BE2C (cell line): ENCODE results near the gene SURF6.
A peak's percentile ranks its signal among the peaks of the same experiment; 100 is the strongest.

Experiments used
- DNase-seq: peaks from one replicate; pipeline ENCODE4 v3.0.0-alpha.2; 2020
- H3K27me3 ChIP-seq: fragments of 250-450 bp; sonication (Bioruptor Pico); 2 replicates; pipeline ENCODE4 v1.5.1; 2020; ENCODE audit warnings: mild to moderate bottlenecking
- H3K36me3 ChIP-seq: fragments of 250-450 bp; sonication (Bioruptor Pico); 2 replicates; pipeline ENCODE4 v1.5.1; 2020; ENCODE audit warnings: mild to moderate bottlenecking
- H3K4me1 ChIP-seq: fragments of 250-450 bp; sonication (Bioruptor Pico); 2 replicates; pipeline ENCODE4 v1.5.1; 2020
- H3K4me3 ChIP-seq: 2 replicates; pipeline ENCODE4 v1.5.1; 2011; ENCODE audit warnings: low read depth, low read length
- H3K9me3 ChIP-seq: fragments of 250-450 bp; sonication (Bioruptor Pico); 2 replicates; pipeline ENCODE4 v1.5.1; 2020
- TF ChIP-seq, protein P1 (sequence below): IDR thresholded peaks from 2 replicates; pipeline ENCODE4 v1.5.1; 2012; ENCODE audit warnings: mild to moderate bottlenecking, low read depth, low read length

SURF6 gene

GRCh38 chr9:133361507-133362092 lies 25.6 kb upstream of the SURF6 start:
- Histone ChIP-seq H3K9me3 (no peaks in the 10 kb centered on the region), H3K4me3 (no peak overlapping the region), H3K4me1 (peaks cover 12% of the 10 kb centered on the region), H3K36me3 (peaks cover 82% of the 10 kb centered on the region), H3K27me3 (no peaks in the 10 kb centered on the region)
- TF ChIP-seq, protein P1, sequence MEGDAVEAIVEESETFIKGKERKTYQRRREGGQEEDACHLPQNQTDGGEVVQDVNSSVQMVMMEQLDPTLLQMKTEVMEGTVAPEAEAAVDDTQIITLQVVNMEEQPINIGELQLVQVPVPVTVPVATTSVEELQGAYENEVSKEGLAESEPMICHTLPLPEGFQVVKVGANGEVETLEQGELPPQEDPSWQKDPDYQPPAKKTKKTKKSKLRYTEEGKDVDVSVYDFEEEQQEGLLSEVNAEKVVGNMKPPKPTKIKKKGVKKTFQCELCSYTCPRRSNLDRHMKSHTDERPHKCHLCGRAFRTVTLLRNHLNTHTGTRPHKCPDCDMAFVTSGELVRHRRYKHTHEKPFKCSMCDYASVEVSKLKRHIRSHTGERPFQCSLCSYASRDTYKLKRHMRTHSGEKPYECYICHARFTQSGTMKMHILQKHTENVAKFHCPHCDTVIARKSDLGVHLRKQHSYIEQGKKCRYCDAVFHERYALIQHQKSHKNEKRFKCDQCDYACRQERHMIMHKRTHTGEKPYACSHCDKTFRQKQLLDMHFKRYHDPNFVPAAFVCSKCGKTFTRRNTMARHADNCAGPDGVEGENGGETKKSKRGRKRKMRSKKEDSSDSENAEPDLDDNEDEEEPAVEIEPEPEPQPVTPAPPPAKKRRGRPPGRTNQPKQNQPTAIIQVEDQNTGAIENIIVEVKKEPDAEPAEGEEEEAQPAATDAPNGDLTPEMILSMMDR = no peak
- no peak for DNase-seq

DNA sequence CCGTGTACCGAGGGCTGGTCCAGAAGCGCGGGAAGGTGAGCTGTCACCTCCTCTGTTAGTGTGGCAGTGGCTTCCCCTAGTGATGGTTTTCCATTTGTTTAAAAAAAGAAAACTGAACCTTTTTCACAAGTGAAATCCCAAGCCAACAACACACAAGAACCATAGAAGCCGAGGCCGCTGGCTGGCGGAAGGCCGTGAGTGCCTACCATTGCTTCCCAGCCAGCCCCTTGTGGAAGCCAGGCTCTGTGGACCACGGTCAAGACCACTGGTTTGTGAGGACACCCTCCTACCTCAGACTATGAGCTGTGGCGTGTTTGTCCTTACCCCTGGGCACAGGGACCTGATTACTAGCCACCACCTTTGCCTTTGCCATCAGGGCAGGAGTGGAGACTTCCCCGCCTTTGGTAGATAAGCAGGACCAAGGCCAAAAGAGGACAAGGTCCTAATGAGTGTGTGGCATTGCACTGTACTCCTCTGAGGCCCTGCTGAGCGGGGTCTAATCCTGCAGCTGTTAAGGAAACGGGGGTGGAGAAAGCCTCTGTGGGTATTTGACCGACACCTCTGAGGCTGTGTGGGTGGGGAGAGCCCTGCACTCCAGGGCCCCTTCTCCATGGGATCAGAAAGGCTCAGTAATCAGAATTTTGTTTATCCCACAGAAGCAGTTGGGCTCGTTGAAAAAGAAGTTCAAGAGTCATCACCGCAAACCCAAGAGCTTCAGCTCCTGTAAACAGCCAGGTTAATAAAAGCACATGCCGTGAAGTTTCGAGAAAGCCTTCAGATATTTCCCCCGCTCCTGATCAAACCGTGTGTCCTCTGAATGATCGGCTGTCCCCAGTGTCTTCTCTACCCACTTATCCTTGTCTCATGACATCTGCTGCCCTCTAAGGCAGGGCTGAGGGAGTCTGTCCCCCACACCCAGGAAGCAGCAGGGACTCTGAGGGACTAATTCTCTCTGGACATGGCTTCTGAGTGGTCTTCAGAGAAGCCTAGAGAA lies 24.7 kb upstream of the SURF6 start:
- TF ChIP-seq, protein P1 = no peak
- Histone ChIP-seq H3K27me3 (no peaks in the 10 kb centered on the region), H3K9me3 (no peaks in the 10 kb centered on the region), H3K4me1 (peaks cover 12% of the 10 kb centered on the region), H3K36me3 (peaks cover 73% of the 10 kb centered on the region), H3K4me3 (no peak overlapping the region)
- DNase-seq = no peak

DNA sequence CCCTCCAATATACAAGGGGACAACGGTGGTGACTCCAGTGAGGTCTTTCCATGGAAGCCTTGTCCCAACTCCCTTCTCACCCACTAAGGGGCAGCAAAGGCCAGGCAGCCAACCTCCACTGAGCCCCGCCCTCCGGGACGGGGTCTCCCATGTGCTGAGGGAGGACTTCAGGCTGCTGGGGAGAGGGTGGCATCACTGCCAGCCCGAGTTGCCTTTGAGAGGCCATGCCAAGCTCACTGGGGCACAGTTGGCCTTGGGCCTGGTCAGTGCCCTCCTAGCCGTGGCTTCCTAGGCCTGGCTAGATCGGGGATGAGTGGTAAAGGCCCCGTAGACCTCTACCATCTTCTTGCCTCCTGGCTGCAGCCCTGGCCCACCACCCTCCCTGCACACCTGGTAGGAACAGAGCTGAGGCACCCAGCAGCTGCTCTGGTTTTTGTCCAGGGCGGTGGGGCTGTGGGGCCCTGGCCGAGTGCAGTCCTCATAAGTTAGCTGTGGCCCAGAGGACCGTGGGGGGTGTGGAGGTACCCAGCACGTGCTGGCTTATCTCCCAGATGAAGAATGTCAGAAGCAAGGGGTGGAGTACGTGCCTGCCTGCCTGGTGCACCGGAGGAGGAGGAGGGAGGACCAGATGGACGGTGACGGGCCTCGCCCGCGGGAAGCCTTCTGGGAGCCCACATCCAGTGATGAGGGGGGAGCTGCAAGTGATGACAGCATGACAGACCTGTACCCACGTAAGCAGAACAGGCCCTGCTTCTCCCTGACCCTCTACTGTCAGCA lies 23.6 kb upstream of the SURF6 start:
- TF ChIP-seq, protein P1 = peak; percentile 87
- Histone ChIP-seq H3K9me3 (no peaks in the 10 kb centered on the region), H3K36me3 (peaks cover 63% of the 10 kb centered on the region), H3K4me1 (peaks cover 12% of the 10 kb centered on the region), H3K4me3 (no peak overlapping the region), H3K27me3 (no peaks in the 10 kb centered on the region)
- DNase-seq = peak; percentile 84

DNA sequence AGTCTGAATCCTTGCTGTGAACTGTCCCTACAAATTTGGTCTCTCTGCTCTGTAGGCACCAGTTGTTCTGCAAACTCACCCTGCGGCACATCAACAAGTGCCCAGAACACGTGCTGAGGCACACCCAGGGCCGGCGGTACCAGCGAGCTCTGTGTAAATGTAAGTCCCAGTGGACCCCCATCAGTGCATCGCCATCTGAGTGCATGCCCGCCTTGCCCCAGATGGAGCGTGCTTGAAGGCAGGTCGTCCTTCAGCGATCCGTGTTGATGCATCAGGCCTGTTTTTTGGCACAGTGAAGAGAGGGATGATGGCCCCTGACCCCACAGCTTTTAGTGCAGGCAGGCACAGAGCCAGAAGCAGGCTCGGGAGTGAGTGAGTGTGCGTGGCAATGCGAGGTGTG lies 21.7 kb upstream of the SURF6 start:
- TF ChIP-seq, protein P1 = no peak
- peak overlapping the region; percentile 92 for H3K4me3 ChIP-seq
- H3K9me3 ChIP-seq = no peaks in the 10 kb centered on the region
- no peaks in the 10 kb centered on the region for H3K27me3 ChIP-seq
- peaks cover 12% of the 10 kb centered on the region for H3K4me1 ChIP-seq
- peaks cover 48% of the 10 kb centered on the region for H3K36me3 ChIP-seq
- DNase-seq = no peak

DNA sequence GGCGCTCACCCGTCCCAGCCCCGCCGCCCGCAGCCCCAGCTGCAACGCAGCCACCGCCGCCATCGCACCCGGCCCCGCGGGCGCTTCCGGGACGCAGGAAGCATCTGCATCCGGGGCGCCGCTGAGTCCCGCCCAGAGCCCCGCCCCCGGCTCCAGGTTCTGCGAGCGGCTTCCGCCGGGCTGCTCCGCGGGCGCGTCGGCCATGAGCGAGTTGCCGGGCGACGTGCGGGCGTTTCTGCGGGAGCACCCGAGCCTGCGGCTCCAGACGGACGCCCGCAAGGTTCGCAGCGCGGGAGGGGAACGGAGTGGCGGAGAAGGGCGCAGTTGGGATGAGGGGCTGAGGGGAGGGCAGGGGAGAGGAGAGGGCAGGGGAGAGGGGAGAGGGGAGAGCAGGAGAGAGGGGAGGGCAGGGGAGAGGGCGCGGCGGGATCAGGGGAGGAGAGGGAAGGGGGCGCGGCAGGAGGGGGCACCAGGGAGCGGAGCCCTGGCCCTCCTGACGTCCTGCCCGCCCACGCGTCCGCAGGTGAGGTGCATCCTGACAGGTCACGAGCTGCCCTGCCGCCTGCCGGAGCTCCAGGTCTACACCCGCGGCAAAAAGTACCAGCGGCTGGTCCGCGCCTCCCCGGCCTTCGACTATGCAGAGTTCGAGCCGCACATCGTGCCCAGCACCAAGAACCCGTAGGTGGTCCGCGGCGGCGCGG lies 20.6 kb upstream of the SURF6 start, which contains the start of the genes SURF1 and SURF2:
TSS of gene SURF1 (minus strand) at position 97 of the 701 bp plus-strand sequence. CDS start at position 63, 34 bp downstream.
TSS of gene SURF2 (plus strand) at position 160 of the 701 bp plus-strand sequence. CDS start at position 203, 43 bp downstream.
- TF ChIP-seq, protein P1 = no peak
- peak within 1 kb of the TSS; percentile 92 for H3K4me3 ChIP-seq
- peaks cover 48% of the 10 kb centered on the region for H3K36me3 ChIP-seq
- no peaks in the 10 kb centered on the region for H3K27me3 ChIP-seq
- DNase-seq = peak; percentile 96
- no peaks in the 10 kb centered on the region for H3K9me3 ChIP-seq
- H3K4me1 ChIP-seq = peaks cover 12% of the 10 kb centered on the region
